ENCODE measurements around the gene MERTK. TPM values are rescaled to one million over a fixed set of nuclear protein-coding genes. Genes with fewer than 3 reads are reported as not detected.

MERTK gene
- total and polyA plus RNA-seq, 2 of the 8 experiments (the other 6 are each of a cell fraction or from before 2014, with no cell fraction given): 6.5 to 7.0 TPM

GRCh38 chr2:112019569-112019982, 121.2 kb downstream of the MERTK start (continued):
- TF ChIP-seq, protein P1, sequence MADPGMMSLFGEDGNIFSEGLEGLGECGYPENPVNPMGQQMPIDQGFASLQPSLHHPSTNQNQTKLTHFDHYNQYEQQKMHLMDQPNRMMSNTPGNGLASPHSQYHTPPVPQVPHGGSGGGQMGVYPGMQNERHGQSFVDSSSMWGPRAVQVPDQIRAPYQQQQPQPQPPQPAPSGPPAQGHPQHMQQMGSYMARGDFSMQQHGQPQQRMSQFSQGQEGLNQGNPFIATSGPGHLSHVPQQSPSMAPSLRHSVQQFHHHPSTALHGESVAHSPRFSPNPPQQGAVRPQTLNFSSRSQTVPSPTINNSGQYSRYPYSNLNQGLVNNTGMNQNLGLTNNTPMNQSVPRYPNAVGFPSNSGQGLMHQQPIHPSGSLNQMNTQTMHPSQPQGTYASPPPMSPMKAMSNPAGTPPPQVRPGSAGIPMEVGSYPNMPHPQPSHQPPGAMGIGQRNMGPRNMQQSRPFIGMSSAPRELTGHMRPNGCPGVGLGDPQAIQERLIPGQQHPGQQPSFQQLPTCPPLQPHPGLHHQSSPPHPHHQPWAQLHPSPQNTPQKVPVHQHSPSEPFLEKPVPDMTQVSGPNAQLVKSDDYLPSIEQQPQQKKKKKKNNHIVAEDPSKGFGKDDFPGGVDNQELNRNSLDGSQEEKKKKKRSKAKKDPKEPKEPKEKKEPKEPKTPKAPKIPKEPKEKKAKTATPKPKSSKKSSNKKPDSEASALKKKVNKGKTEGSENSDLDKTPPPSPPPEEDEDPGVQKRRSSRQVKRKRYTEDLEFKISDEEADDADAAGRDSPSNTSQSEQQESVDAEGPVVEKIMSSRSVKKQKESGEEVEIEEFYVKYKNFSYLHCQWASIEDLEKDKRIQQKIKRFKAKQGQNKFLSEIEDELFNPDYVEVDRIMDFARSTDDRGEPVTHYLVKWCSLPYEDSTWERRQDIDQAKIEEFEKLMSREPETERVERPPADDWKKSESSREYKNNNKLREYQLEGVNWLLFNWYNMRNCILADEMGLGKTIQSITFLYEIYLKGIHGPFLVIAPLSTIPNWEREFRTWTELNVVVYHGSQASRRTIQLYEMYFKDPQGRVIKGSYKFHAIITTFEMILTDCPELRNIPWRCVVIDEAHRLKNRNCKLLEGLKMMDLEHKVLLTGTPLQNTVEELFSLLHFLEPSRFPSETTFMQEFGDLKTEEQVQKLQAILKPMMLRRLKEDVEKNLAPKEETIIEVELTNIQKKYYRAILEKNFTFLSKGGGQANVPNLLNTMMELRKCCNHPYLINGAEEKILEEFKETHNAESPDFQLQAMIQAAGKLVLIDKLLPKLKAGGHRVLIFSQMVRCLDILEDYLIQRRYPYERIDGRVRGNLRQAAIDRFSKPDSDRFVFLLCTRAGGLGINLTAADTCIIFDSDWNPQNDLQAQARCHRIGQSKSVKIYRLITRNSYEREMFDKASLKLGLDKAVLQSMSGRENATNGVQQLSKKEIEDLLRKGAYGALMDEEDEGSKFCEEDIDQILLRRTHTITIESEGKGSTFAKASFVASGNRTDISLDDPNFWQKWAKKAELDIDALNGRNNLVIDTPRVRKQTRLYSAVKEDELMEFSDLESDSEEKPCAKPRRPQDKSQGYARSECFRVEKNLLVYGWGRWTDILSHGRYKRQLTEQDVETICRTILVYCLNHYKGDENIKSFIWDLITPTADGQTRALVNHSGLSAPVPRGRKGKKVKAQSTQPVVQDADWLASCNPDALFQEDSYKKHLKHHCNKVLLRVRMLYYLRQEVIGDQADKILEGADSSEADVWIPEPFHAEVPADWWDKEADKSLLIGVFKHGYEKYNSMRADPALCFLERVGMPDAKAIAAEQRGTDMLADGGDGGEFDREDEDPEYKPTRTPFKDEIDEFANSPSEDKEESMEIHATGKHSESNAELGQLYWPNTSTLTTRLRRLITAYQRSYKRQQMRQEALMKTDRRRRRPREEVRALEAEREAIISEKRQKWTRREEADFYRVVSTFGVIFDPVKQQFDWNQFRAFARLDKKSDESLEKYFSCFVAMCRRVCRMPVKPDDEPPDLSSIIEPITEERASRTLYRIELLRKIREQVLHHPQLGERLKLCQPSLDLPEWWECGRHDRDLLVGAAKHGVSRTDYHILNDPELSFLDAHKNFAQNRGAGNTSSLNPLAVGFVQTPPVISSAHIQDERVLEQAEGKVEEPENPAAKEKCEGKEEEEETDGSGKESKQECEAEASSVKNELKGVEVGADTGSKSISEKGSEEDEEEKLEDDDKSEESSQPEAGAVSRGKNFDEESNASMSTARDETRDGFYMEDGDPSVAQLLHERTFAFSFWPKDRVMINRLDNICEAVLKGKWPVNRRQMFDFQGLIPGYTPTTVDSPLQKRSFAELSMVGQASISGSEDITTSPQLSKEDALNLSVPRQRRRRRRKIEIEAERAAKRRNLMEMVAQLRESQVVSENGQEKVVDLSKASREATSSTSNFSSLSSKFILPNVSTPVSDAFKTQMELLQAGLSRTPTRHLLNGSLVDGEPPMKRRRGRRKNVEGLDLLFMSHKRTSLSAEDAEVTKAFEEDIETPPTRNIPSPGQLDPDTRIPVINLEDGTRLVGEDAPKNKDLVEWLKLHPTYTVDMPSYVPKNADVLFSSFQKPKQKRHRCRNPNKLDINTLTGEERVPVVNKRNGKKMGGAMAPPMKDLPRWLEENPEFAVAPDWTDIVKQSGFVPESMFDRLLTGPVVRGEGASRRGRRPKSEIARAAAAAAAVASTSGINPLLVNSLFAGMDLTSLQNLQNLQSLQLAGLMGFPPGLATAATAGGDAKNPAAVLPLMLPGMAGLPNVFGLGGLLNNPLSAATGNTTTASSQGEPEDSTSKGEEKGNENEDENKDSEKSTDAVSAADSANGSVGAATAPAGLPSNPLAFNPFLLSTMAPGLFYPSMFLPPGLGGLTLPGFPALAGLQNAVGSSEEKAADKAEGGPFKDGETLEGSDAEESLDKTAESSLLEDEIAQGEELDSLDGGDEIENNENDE (IDR thresholded peaks at IDR 0.05; ENCODE audit: insufficient replicate concordance, low read length): no peak
- TF ChIP-seq EZH2 (IDR thresholded peaks at IDR 0.05; ENCODE audit: low read depth, low read length, severe bottlenecking) (no peak), SIX5 (IDR thresholded peaks at IDR 0.05; ENCODE audit: low read depth, low read length) (no peak), SIN3A (conservative IDR thresholded peaks at IDR 0.05 in 1 of 2, IDR thresholded peaks at IDR 0.05 in 1 of 2; ENCODE audit: low read depth in 1 of 2, low read length in 2 of 2) (no peak), CTBP2 (IDR thresholded peaks at IDR 0.05; ENCODE audit: borderline replicate concordance, insufficient read depth, insufficient read length, low read length) (no peak), NRF1 (IDR thresholded peaks at IDR 0.05; ENCODE audit: low read depth, low read length) (no peak), GTF2F1 (IDR thresholded peaks at IDR 0.05; ENCODE audit: borderline replicate concordance, low read depth, low read length) (no peak), SUZ12 (IDR thresholded peaks at IDR 0.05; ENCODE audit: low read length) (no peak)
- TF ChIP-seq, protein P2, sequence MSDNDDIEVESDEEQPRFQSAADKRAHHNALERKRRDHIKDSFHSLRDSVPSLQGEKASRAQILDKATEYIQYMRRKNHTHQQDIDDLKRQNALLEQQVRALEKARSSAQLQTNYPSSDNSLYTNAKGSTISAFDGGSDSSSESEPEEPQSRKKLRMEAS (IDR thresholded peaks at IDR 0.05): no peak

All from H1 (cell line).